Measurements from ENCODE around the gene COMMD4.
"Not testable (repeated sequence)": the region's sequence is repeated elsewhere in the genome, so short reads cannot be mapped to it uniquely, and the experiment has no call there.

Gene COMMD4

DNA sequence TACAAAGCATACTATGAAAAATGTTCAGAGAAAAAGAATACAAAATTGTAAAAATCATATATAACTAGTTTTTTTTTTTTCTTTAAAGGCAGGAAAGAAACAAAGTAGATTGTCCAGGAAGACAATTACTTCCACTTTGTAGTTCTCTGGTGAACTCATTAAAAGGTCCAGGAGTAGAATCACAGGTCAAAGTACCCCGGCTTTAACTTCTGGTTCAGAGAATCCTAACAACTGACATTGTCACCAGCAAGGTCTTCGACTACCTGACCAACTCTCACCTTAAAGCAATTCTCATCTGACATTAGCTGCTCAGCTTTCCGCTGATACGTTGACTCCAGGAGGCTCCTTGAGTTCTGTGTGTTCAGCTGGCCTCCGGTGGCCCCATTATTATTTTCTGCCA lies 48.1 kb downstream of the COMMD4 start:
- not testable (repeated sequence) for DNase-seq

Measured in NCI-H2227 treated with DMSO at 0.1 percent for 48 hours (cell line).